Measurements from ENCODE around the gene RANBP3.

DNA sequence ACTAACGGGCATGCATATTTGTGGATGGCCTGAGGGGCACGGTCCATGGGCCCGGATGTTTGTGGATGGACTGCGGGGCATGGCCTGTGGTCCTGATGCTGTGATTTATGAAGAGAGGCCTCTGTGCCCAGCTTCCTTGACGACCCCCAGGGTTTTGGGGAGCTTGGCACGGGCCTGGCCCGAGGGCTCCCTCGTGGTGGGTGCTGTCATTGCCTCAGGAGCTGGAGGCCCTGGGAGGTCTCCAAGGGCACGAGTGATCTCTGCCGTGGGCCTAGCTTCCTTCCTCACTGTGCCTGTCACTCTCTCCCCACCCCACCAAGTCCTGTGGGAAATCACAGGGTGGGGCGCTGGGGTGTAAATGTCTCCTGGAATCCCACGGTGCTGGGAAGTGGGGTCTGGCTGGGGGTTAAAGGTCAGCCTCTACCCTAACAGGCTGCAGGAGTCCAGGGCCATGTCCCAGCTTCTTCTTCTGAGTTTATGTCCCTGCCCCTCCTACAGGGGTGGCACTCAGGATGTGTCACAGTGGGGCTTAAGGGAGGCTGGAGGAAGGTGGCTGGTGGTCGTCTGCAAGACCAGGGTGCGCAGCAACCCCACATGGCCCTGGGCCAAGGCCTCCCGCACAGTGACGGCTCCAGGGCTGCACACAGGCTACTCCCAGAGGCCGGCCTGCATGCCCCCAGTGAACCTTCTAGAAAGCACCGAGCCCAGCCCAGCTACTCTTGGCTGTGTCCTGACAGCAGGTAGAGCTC is 27.6 kb upstream of the RANBP3 start:
- TF ChIP-seq POLR2A (IDR thresholded peaks at IDR 0.05; ENCODE audit: low read length): no peak
- no peak for TF ChIP-seq GATA1 (IDR thresholded peaks at IDR 0.05; ENCODE audit: low read depth, low read length)
